ENCODE results near the gene CPA1. TPM values are rescaled to one million over a fixed set of nuclear protein-coding genes. Genes with fewer than 3 reads are reported as not detected.

Gene CPA1
- total and polyA plus RNA-seq, 4 donors, result 0.31 to 12.5 (median 0.73) TPM

DNA sequence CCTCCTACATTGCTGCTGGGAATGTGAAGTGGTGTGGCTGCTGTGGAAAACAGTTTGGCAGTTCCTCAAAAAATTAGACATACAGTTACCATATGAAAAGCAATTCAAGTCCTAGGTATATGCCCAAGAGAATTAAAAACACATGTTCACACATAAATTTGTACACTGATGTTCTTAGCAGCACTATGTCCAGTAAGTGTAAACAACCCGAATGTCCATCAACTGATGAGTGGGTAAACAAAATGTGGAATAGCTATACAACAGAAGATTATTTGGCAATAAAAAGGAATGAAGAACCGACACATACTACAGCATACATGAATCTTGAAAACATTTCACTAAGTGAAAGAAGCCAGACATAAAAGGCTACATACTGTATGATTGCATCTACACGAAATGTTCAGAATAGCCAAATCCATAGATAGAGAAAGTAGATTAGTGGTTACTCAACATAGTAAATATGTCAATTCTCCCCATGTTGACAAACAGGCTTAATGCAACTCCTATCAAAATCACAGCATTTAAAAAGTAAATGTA lies 43.3 kb downstream of the CPA1 start:
- Histone ChIP-seq H3K9ac (ENCODE audit: insufficient read depth in 1 of 2, low read length in 2 of 2) (no peak overlapping the region), H3K36me3 (ENCODE audit: control insufficient read depth in 4 of 4, insufficient read depth in 4 of 4, low read length in 4 of 4) (no peaks in the 10 kb centered on the region), H3K9me3 (ENCODE audit: control insufficient read depth in 4 of 4, insufficient read depth in 3 of 4, low read length in 3 of 4) (no peaks in the 10 kb centered on the region), H3K27ac (ENCODE audit: low read depth in 1 of 2, low read length in 1 of 2) (no peak overlapping the region), H3K4me1 (ENCODE audit: control insufficient read depth in 5 of 5, insufficient read depth in 5 of 5, low read length in 5 of 5) (peaks cover 0 to 19% (median 8%) of the 10 kb centered on the region in 5 donors), H3K4me3 (no peak overlapping the region), H3K27me3 (ENCODE audit: control insufficient read depth in 3 of 3, insufficient read depth in 3 of 3, low read length in 2 of 3) (no peaks in the 10 kb centered on the region)
- ATAC-seq (ENCODE audit: insufficient read depth, low FRiP score), result no peak
- DNase-seq, result peak in 1 of 3 donors; percentile 53
- TF ChIP-seq, protein P1, sequence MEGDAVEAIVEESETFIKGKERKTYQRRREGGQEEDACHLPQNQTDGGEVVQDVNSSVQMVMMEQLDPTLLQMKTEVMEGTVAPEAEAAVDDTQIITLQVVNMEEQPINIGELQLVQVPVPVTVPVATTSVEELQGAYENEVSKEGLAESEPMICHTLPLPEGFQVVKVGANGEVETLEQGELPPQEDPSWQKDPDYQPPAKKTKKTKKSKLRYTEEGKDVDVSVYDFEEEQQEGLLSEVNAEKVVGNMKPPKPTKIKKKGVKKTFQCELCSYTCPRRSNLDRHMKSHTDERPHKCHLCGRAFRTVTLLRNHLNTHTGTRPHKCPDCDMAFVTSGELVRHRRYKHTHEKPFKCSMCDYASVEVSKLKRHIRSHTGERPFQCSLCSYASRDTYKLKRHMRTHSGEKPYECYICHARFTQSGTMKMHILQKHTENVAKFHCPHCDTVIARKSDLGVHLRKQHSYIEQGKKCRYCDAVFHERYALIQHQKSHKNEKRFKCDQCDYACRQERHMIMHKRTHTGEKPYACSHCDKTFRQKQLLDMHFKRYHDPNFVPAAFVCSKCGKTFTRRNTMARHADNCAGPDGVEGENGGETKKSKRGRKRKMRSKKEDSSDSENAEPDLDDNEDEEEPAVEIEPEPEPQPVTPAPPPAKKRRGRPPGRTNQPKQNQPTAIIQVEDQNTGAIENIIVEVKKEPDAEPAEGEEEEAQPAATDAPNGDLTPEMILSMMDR (IDR thresholded peaks at IDR 0.05; ENCODE audit: control extremely low read depth, extremely low read depth), result no peak
- WGBS, 2 donors, result 90 to 92% methylated on average over 3 of the region's 3 CpGs

DNA sequence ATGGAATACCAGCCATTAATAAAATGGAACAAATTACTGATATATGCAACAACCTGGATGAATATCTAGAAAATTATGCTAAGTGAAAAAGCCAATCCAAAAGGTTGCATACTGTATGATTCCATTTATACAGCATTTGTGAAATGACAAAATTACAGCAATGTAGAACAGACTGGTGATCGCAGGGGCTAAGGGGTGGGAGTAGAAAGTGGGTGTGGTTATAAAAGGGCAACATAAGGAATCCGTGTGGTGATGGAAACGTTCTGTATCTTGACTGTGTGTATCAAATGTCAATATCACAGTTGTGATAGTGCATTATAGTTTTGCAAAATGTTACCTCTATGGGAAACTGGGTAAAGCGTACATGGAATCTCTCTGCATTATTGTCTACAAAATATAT lies 45.5 kb downstream of the CPA1 start:
- no peak overlapping the region for H3K4me3 ChIP-seq
- TF ChIP-seq, protein P1 (IDR thresholded peaks at IDR 0.05; ENCODE audit: control extremely low read depth, extremely low read depth), result no peak
- no peak overlapping the region for H3K27ac ChIP-seq (ENCODE audit: low read depth in 1 of 2, low read length in 1 of 2)
- H3K9ac ChIP-seq (ENCODE audit: insufficient read depth in 1 of 2, low read length in 2 of 2), result no peak overlapping the region
- H3K9me3 ChIP-seq (ENCODE audit: control insufficient read depth in 4 of 4, insufficient read depth in 3 of 4, low read length in 3 of 4), result no peaks in the 10 kb centered on the region
- DNase-seq (no peak), ATAC-seq (ENCODE audit: insufficient read depth, low FRiP score) (no peak)
- no peaks in the 10 kb centered on the region for H3K27me3 ChIP-seq (ENCODE audit: control insufficient read depth in 3 of 3, insufficient read depth in 3 of 3, low read length in 2 of 3)
- H3K4me1 ChIP-seq (ENCODE audit: control insufficient read depth in 5 of 5, insufficient read depth in 5 of 5, low read length in 5 of 5), result peaks cover 0 to 32% (median 11%) of the 10 kb centered on the region in 5 donors
- WGBS, 2 donors, result 82 to 90% methylated on average over 4 of the region's 4 CpGs
- no peaks in the 10 kb centered on the region for H3K36me3 ChIP-seq (ENCODE audit: control insufficient read depth in 4 of 4, insufficient read depth in 4 of 4, low read length in 4 of 4)

DNA sequence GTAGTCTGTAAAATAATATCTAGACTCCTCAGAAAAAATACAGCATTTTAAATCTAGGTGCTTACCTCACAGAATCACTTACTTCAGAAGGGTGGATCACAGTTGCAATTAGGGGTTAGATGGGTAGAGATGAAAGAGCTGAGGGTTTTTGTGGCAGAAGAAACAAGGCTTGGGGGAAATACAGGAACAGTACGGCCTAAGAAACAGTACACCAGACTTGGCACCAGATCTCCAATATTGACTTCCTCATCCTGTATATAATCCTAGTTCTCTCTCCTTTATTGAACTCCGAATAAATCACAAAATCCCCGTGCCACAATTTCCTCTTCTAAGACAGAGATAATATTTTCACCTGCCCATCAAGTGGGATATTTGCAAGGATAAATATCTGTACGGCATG lies 46.3 kb downstream of the CPA1 start:
- Histone ChIP-seq H3K27me3 (ENCODE audit: control insufficient read depth in 3 of 3, insufficient read depth in 3 of 3, low read length in 2 of 3) (no peaks in the 10 kb centered on the region), H3K27ac (ENCODE audit: low read depth in 1 of 2, low read length in 1 of 2) (no peak overlapping the region), H3K4me1 (ENCODE audit: control insufficient read depth in 5 of 5, insufficient read depth in 5 of 5, low read length in 5 of 5) (peaks cover 0 to 34% (median 12%) of the 10 kb centered on the region in 5 donors), H3K36me3 (ENCODE audit: control insufficient read depth in 4 of 4, insufficient read depth in 4 of 4, low read length in 4 of 4) (no peaks in the 10 kb centered on the region), H3K9ac (ENCODE audit: insufficient read depth in 1 of 2, low read length in 2 of 2) (no peak overlapping the region), H3K9me3 (ENCODE audit: control insufficient read depth in 4 of 4, insufficient read depth in 3 of 4, low read length in 3 of 4) (no peaks in the 10 kb centered on the region), H3K4me3 (no peak overlapping the region)
- TF ChIP-seq, protein P1 (IDR thresholded peaks at IDR 0.05; ENCODE audit: control extremely low read depth, extremely low read depth), result no peak
- no peak for ATAC-seq (ENCODE audit: insufficient read depth, low FRiP score)
- 32 to 51% methylated on average over 4 of the region's 4 CpGs for WGBS, 2 donors
- DNase-seq, result no peak

DNA sequence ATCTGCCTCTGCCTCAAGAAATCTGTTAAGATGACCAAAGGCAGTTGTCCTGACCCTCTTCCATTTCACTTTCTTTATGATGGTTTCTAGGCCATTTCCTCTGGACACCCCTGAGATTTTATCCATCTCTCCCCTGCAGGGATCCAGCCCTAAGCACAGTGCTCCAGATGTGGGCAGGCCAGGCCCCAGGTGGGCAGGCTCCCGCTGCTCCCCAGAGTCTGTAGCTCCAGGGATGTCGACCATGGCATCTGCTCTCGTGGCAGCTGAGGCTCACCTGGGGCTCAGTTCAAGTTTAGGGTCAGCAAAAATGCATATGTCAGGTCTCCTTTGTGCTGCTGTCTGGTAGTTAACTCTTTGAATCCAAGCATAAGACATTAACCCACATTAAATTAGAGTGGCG lies 48.7 kb downstream of the CPA1 start:
- Histone ChIP-seq H3K27ac (ENCODE audit: low read depth in 1 of 2, low read length in 1 of 2) (no peak overlapping the region), H3K27me3 (ENCODE audit: control insufficient read depth in 3 of 3, insufficient read depth in 3 of 3, low read length in 2 of 3) (no peaks in the 10 kb centered on the region), H3K4me1 (ENCODE audit: control insufficient read depth in 5 of 5, insufficient read depth in 5 of 5, low read length in 5 of 5) (peaks cover 0 to 45% (median 7%) of the 10 kb centered on the region in 5 donors), H3K9ac (ENCODE audit: insufficient read depth in 1 of 2, low read length in 2 of 2) (peak overlapping the region in 1 of 2 donors; percentile 80), H3K9me3 (ENCODE audit: control insufficient read depth in 4 of 4, insufficient read depth in 3 of 4, low read length in 3 of 4) (no peaks in the 10 kb centered on the region), H3K36me3 (ENCODE audit: control insufficient read depth in 4 of 4, insufficient read depth in 4 of 4, low read length in 4 of 4) (peaks cover 0 to 4% (median 0%) of the 10 kb centered on the region in 4 donors), H3K4me3 (no peak overlapping the region)
- DNase-seq (no peak), ATAC-seq (ENCODE audit: insufficient read depth, low FRiP score) (no peak)
- WGBS, 2 donors, result 89 to 95% methylated on average over 4 of the region's 4 CpGs
- TF ChIP-seq, protein P1 (IDR thresholded peaks at IDR 0.05; ENCODE audit: control extremely low read depth, extremely low read depth), result no peak
